HepG2 (cell line): Measurements from ENCODE around the gene LASP1. TPM values are rescaled to one million over a fixed set of nuclear protein-coding genes. Genes with fewer than 3 reads are reported as not detected.
A peak's percentile ranks its signal among the peaks of the same experiment; 100 is the strongest.

ENCODE experiments used
- ATAC-seq: fragments of 200-7000 bp; cut with Tn5 transposase; 3 replicates; pipeline ENCODE4 v1.9.1; 2020; ENCODE audit warnings: mild to moderate bottlenecking, moderate library complexity
- BruUV-seq: library from RNA; stranded (reverse); fragments of 400-500 nt; replicated peaks from 2 replicates; lab custom pipeline; 2021; lab: Mats Ljungman, UMichigan
- CTCF ChIA-PET: fragments of 300-600 bp; formaldehyde crosslinking; extraction: SDS; loops from one replicate; lab custom pipeline; 2021; ENCODE audit warnings: low total read pairs, inconsistent platforms, low intra/inter-chr PET ratio; lab: Yijun Ruan, JAX
- POLR2A ChIA-PET: fragments of 350-600 bp; sonication (Branson Sonifier 250); formaldehyde crosslinking; loops from one replicate; lab custom pipeline; 2020; ENCODE audit warnings: antibody characterized with exemption, inconsistent platforms; lab: Yijun Ruan, JAX
- DNase-seq: peaks from one replicate; pipeline ENCODE4 v3.0.0-alpha.2; 2015; ENCODE audit warnings: low spot score
- FAIRE-seq: peaks from 3 replicates; lab custom pipeline; 2011; peaks lifted over from hg19 to GRCh38; lab: Jason Lieb, UNC
- H2AFZ ChIP-seq: one replicate; pipeline ENCODE4 v1.6.1; 2011; ENCODE audit warnings: low read length, inconsistent platforms
- H3K27ac ChIP-seq: fragments of 300-600 bp; 3 replicates; pipeline ENCODE4 v1.8.0; 2011; ENCODE audit warnings: mixed run types, mild to moderate bottlenecking, mixed read lengths, low read length, inconsistent platforms; ENCODE audit not compliant: insufficient read depth; ENCODE audit errors: extremely low read length
- H3K27me3 ChIP-seq, 2 experiments: fragments of 200-600 bp in 1 of 2; 2 replicates in 1 of 2; 3 replicates in 1 of 2; pipeline versions ENCODE4 v1.6.0 to v1.8.0; 2011; ENCODE audit warnings: low read length in 2 of 2, mild to moderate bottlenecking in 2 of 2, moderate library complexity in 2 of 2, inconsistent platforms in 1 of 2; ENCODE audit not compliant: insufficient read depth in 2 of 2, control insufficient read depth in 1 of 2
- H3K36me3 ChIP-seq, 2 experiments: fragments of 200-600 bp in 1 of 2; replicated peaks in 1 of 2; 2 replicates in 1 of 2; 3 replicates in 1 of 2; pipeline versions ENCODE4 v1.5.1 to v1.8.0; 2011; ENCODE audit warnings: low read length in 2 of 2, inconsistent platforms in 1 of 2; ENCODE audit not compliant: insufficient read depth in 2 of 2, control insufficient read depth in 1 of 2
- H3K4me1 ChIP-seq: 2 replicates; pipeline ENCODE4 v1.5.1; 2012; ENCODE audit warnings: low read length, inconsistent platforms; ENCODE audit not compliant: insufficient read depth
- H3K4me2 ChIP-seq: 2 replicates; pipeline ENCODE4 v1.6.0; 2011; ENCODE audit warnings: low read depth, low read length, inconsistent platforms
- H3K4me3 ChIP-seq, 3 experiments: fragments of 200-600 bp in 1 of 3; sonication (generic), shearing (Covaris generic) in 1 of 3; replicated peaks in 1 of 3; 2 replicates each; pipeline ENCODE4 v1.5.1; 2011 to 2016; ENCODE audit warnings: low read length in 3 of 3, inconsistent platforms in 2 of 3, low read depth in 2 of 3, mild to moderate bottlenecking in 2 of 3, control low read depth in 1 of 3, mixed read lengths in 1 of 3; ENCODE audit not compliant: insufficient read depth in 1 of 3
- H3K79me2 ChIP-seq: one replicate; pipeline ENCODE4 v1.6.1; 2011; ENCODE audit warnings: low read length, inconsistent platforms; ENCODE audit not compliant: insufficient read depth
- H3K9ac ChIP-seq: 2 replicates; pipeline ENCODE4 v1.6.0; 2011; ENCODE audit warnings: mild to moderate bottlenecking, low read depth, low read length, inconsistent platforms; ENCODE audit not compliant: insufficient read depth
- H3K9me3 ChIP-seq: 2 replicates; pipeline ENCODE4 v1.5.1; 2012; ENCODE audit warnings: mild to moderate bottlenecking, low read length
- H4K20me1 ChIP-seq: 2 replicates; pipeline ENCODE4 v1.6.0; 2011; ENCODE audit warnings: inconsistent platforms, mild to moderate bottlenecking, low read length, moderate library complexity; ENCODE audit not compliant: insufficient read depth
- ARNT2 ChIP-seq: sonication (generic); formaldehyde crosslinking; IDR thresholded peaks from 2 replicates; pipeline ENCODE4 v1.8.0; 2022; ENCODE audit warnings: mild to moderate bottlenecking, low read depth, missing genetic modification reagents, moderate library complexity
- CBX1 ChIP-seq: IDR thresholded peaks from one replicate; pipeline ENCODE4 v1.6.1; 2016; ENCODE audit warnings: antibody characterized with exemption, low read depth
- FUBP1 ChIP-seq: sonication (generic); formaldehyde crosslinking; IDR thresholded peaks from 2 replicates; pipeline ENCODE4 v1.5.1; 2020; ENCODE audit warnings: missing genetic modification reagents, mild to moderate bottlenecking, borderline replicate concordance
- HHEX ChIP-seq: IDR thresholded peaks from 2 replicates; pipeline ENCODE4 v1.6.1; 2016; ENCODE audit warnings: control low read depth
- HINFP ChIP-seq: sonication (generic); formaldehyde crosslinking; IDR thresholded peaks from 2 replicates; pipeline ENCODE4 v1.4.0; 2020; ENCODE audit warnings: low read depth, mild to moderate bottlenecking, missing genetic modification reagents
- NCOA2 ChIP-seq: sonication (generic); formaldehyde crosslinking; IDR thresholded peaks from 2 replicates; pipeline ENCODE4 v1.8.0; 2022; ENCODE audit warnings: inconsistent platforms
- NRL ChIP-seq: sonication (generic); formaldehyde crosslinking; IDR thresholded peaks from 2 replicates; pipeline ENCODE4 v1.5.0; 2020; ENCODE audit warnings: missing genetic modification reagents, mild to moderate bottlenecking, moderate library complexity, borderline replicate concordance
- POLR2G ChIP-seq: fragments of 200-400 bp; formaldehyde crosslinking; IDR thresholded peaks from 2 replicates; pipeline ENCODE4 v1.6.1; 2018; ENCODE audit warnings: mild to moderate bottlenecking, low read depth, low read length, moderate library complexity
- RBM22 ChIP-seq: fragments of 200-400 bp; formaldehyde crosslinking; optimal IDR thresholded peaks from 2 replicates; pipeline ENCODE3; 2017; ENCODE audit warnings: mild to moderate bottlenecking, low read length, moderate library complexity
- REPIN1 ChIP-seq: sonication (generic); formaldehyde crosslinking; IDR thresholded peaks from 2 replicates; pipeline ENCODE4 v1.8.0; 2022; ENCODE audit warnings: missing genetic modification reagents, low read depth, mild to moderate bottlenecking, borderline replicate concordance
- SATB2 ChIP-seq: sonication (generic); formaldehyde crosslinking; IDR thresholded peaks from 2 replicates; pipeline ENCODE4 v1.5.0; 2020; ENCODE audit warnings: missing genetic modification reagents
- SIN3B ChIP-seq: fragments of 150-350 bp; IDR thresholded peaks from 2 replicates; pipeline ENCODE4 v1.6.1; 2014; ENCODE audit warnings: low read length
- SP140L ChIP-seq: sonication (generic); formaldehyde crosslinking; IDR thresholded peaks from 2 replicates; pipeline ENCODE4 v1.4.0; 2020; ENCODE audit warnings: missing genetic modification reagents, borderline replicate concordance
- ZBTB4 ChIP-seq: sonication (generic); formaldehyde crosslinking; IDR thresholded peaks from 2 replicates; pipeline ENCODE4 v1.4.0; 2020; ENCODE audit warnings: missing genetic modification reagents, mild to moderate bottlenecking, borderline replicate concordance
- ZKSCAN8 ChIP-seq: IDR thresholded peaks from 2 replicates; pipeline ENCODE4 v1.6.1; 2016; ENCODE audit warnings: borderline replicate concordance, missing genetic modification reagents, missing compliant biosample characterization
- ZNF235 ChIP-seq: sonication (generic); formaldehyde crosslinking; IDR thresholded peaks from 2 replicates; pipeline ENCODE4 v1.8.1; 2023; ENCODE audit warnings: mild to moderate bottlenecking, missing genetic modification reagents, borderline replicate concordance
- ZNF3 ChIP-seq: IDR thresholded peaks from 2 replicates; pipeline ENCODE4 v1.7.0; 2017; ENCODE audit warnings: inconsistent platforms
- ZNF326 ChIP-seq: sonication (generic); formaldehyde crosslinking; IDR thresholded peaks from 2 replicates; pipeline ENCODE4 v1.4.0; 2020; ENCODE audit warnings: missing genetic modification reagents, borderline replicate concordance
- ZNF501 ChIP-seq: sonication (generic); formaldehyde crosslinking; IDR thresholded peaks from 2 replicates; pipeline ENCODE4 v1.5.1; 2020; ENCODE audit warnings: mild to moderate bottlenecking, moderate library complexity, missing genetic modification reagents
- ZNF816 ChIP-seq: sonication (generic); formaldehyde crosslinking; IDR thresholded peaks from 2 replicates; pipeline ENCODE4 v1.8.0; 2022; ENCODE audit warnings: missing genetic modification reagents, mild to moderate bottlenecking, borderline replicate concordance
- WGBS: methylation state at CpG from one replicate; pipeline ENCODE4 v1.1.6; 2017; ENCODE audit warnings: low lambda C conversion rate; 5-methylcytosine and 5-hydroxymethylcytosine counted together
- in situ Hi-C: cut with HindIII; loops from 2 replicates; pipeline ENCODE4 v1.10.0; 2017; ENCODE audit warnings: low pct_unique_long_range_greater_than_20kb; ENCODE audit not compliant: extremely low pct_ligation_motif_present
- intact Hi-C: fragments of 100-400 bp; cut with micrococcal nuclease; formaldehyde crosslinking; loops from one replicate; pipeline ENCODE4 v1.10.0; 2022; ENCODE audit not compliant: unreplicated experiment
- polyA plus RNA-seq, 8 experiments: library from polyadenylated mRNA; depleted of rRNA in 3 of 8; stranded (reverse) in 7 of 8; unstranded in 1 of 8; fragments of >200 nt; fragmentation: Illumina TruSeq in 4 of 8; extraction: Trizol in 4 of 8; gene quantifications; 2 replicates each; pipeline versions ENCODE4 v1.2.1 to v1.2.3, GENCODE V29; 2011 to 2016; ENCODE audit warnings: low read depth in 4 of 8, missing spikeins in 1 of 8, mixed read lengths in 1 of 8; ENCODE audit not compliant: insufficient read depth in 1 of 8
- total RNA-seq, 5 experiments: library from RNA; depleted of rRNA; stranded (reverse); fragments of >200 nt; fragmentation: Illumina TruSeq; extraction: Trizol; gene quantifications; 2 replicates each; pipeline ENCODE4 v1.2.3, GENCODE V29; 2016; ENCODE audit warnings: low read depth in 1 of 5

Gene LASP1
- total and polyA plus RNA-seq, 2 of the 13 experiments (the other 11 are each of a cell fraction or from before 2014, with no cell fraction given): 70.1 to 97.0 TPM

- FAIRE-seq (no peak), DNase-seq (no peak), ATAC-seq (no peak)
- H2AFZ ChIP-seq: no peak overlapping the region
- peak overlapping the region; percentile 95 for H3K9ac ChIP-seq
- ChIA-PET CTCF (no interaction called here), POLR2A (interaction anchor here (2.0 to 4.6 kb wide), 3 partner anchors 19 to 54 kb away, joined by 4 to 175 read pairs (median 50); partner anchors contain the start of genes CWC25 and LASP1)
- no TSS peak for BruUV-seq
- peaks cover 18 to 45% of the 10 kb centered on the region in 2 experiments for H3K36me3 ChIP-seq
- intact Hi-C loops (no loop called here), in situ Hi-C loops (no loop called here)
- peak overlapping the region; percentile 98 for H3K4me2 ChIP-seq
- H3K27me3 ChIP-seq: no peaks in the 10 kb centered on the region; a peak in 1 of 5 replicates
- H3K27ac ChIP-seq: peak overlapping the region; percentile 18
- peaks cover 44% of the 10 kb centered on the region for H3K4me1 ChIP-seq
- WGBS: 43% methylated on average over 2 of the region's 2 CpGs
- H3K79me2 ChIP-seq: peaks cover 34% of the 10 kb centered on the region
- peaks cover 54% of the 10 kb centered on the region for H4K20me1 ChIP-seq
- H3K4me3 ChIP-seq: peak overlapping the region; percentile 78 to 88 (median 82)
- H3K9me3 ChIP-seq: no peaks in the 10 kb centered on the region
- TF ChIP-seq ZNF501 (0 out of 2 replicates have a peak, but pooled peaks have one; percentile 41), NCOA2 (CRISPR knock-in tag) (no peak), SATB2 (no peak), ZNF326 (CRISPR knock-in tag) (no peak), SIN3B (no peak), ZBTB4 (CRISPR knock-in tag) (no peak), ZKSCAN8 (CRISPR knock-in tag) (no peak), ZNF3 (no peak), CBX1 (no peak), RBM22 (peak; percentile 47), ARNT2 (CRISPR knock-in tag) (peak; percentile 41; the same call in 1 of the 2 replicates), HINFP (CRISPR knock-in tag) (no peak), REPIN1 (CRISPR knock-in tag) (peak; percentile 52; the same call in 1 of the 2 replicates), HHEX (CRISPR knock-in tag) (no peak), SP140L (CRISPR knock-in tag) (no peak), ZNF816 (CRISPR knock-in tag) (no peak), POLR2G (0 out of 2 replicates have a peak, but pooled peaks have one; percentile 30), FUBP1 (CRISPR knock-in tag) (no peak), ZNF235 (CRISPR knock-in tag) (no peak), NRL (CRISPR knock-in tag) (no peak)
These were observed 18.4 kb upstream of the LASP1 start for GRCh38 chr17:38851434-38851833.
